ENCODE data around the gene EEF1AKMT3.

Gene EEF1AKMT3

GRCh38 chr12:57749061-57749460 lies 23.4 kb upstream of the EEF1AKMT3 start:
- TF ChIP-seq CTCF (conservative IDR thresholded peaks at IDR 0.05): no peak
- H3K27ac ChIP-seq: no peak overlapping the region

DNA sequence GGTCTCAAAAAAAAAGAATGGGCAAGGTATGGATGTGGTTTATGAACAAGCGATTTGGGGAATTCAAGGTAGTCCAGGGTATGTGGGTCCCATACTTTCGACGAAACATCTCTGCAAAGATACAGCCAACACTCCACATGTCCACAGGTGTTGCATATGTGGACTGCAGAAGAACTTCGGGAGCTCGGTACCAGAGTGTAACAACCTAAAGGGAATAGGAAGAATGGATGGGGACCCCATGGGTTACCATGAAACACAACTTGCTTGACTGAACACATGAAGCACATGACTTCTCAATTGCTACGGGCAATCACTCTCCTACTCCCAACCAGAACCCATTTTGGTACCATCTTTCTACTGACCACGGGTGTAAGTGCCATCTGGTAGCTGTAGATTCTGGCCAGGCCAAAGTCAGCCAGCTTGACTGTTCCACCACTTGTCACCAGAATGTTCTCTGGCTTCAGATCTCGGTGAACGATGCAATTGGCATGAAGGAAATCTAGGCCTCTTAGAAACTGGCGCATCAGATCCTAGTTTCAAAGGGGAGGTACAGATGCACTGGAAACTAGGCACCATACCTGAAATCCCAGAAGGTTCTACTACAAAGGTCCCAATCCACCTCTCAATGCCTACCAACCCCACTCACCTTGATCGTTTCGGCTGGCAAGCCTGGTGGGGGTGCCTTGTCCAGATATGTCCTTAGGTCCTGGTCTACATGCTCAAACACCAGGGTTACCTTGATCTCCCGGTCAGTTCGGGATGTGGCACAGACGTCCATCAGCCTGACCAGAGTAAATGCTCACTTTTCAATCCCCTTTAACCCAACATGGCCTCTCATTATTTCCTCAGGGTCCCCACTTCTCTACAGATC lies 21.6 kb upstream of the EEF1AKMT3 start:
- H3K27ac ChIP-seq: peak overlapping the region; percentile 90
- no peak for TF ChIP-seq CTCF (conservative IDR thresholded peaks at IDR 0.05)

GRCh38 chr12:57751432-57751787 lies 21.0 kb upstream of the EEF1AKMT3 start:
- peak overlapping the region; percentile 90 for H3K27ac ChIP-seq
- no peak for TF ChIP-seq CTCF (conservative IDR thresholded peaks at IDR 0.05)

GRCh38 chr12:57751788-57752667 lies 20.4 kb upstream of the EEF1AKMT3 start, which contains the start of gene CDK4:
CDK4 (minus strand) TSS chr12:57752310; CDS start chr12:57751717, 593 bp downstream.
- TF ChIP-seq CTCF (conservative IDR thresholded peaks at IDR 0.05): no peak
- H3K27ac ChIP-seq: peak within 1 kb of the TSS; percentile 90

DNA sequence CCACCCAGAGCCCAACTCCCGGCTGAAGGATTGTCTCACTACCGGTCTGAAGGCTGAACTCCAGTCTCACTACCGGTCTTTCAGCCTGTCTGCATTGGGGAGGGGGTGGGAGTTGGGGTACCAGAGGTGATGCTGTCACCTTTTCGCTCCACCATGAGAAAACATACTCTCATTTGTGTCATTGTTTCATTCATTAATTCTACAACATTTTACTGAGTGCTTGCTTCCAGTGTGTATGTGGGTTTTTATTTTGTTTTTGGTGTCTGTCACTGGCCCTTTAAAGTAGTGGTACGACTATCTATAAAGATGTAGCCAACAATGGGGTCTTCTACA lies 19.8 kb upstream of the EEF1AKMT3 start:
- no peak for TF ChIP-seq CTCF (conservative IDR thresholded peaks at IDR 0.05)
- peak overlapping the region; percentile 90 for H3K27ac ChIP-seq

DNA sequence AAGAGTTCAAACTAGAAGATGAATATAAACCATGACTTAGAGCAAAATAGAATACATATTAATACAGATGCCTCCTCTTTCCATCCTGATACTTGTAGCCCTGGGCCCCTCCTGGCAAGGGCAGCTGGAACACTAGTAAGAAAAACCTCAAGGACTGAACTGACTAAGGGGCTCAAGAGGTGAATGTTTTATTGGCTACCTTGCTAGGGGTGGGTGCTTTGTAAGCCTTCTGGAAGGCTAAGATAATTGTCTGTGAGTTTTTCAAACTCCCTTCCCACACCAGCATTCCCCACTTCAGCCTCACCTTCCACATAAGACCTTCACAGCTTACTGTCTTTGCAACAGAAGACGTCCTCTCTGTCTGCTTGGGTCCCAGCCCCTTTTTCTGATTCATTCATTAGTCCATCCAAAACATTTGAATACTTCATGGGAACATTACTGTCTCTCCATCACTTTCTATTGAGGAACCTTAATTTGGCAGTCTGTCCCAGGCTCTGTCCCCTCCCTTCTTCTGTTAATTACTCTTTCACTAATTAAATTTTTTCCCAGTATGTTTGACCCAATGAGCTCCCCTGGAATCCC lies 18.6 kb upstream of the EEF1AKMT3 start:
- H3K27ac ChIP-seq: peak overlapping the region; percentile 90
- no peak for TF ChIP-seq CTCF (conservative IDR thresholded peaks at IDR 0.05)
